NCI-H510A (cell line): Measurements from ENCODE around the gene AFF3.
"Not testable (repeated sequence)": the region's sequence is repeated elsewhere in the genome, so short reads cannot be mapped to it uniquely, and the experiment has no call there.

Source experiments
- DNase-seq: peaks from one replicate; lab custom pipeline; 2025; lab: John Stamatoyannopoulos, UW

The AFF3 gene

DNA sequence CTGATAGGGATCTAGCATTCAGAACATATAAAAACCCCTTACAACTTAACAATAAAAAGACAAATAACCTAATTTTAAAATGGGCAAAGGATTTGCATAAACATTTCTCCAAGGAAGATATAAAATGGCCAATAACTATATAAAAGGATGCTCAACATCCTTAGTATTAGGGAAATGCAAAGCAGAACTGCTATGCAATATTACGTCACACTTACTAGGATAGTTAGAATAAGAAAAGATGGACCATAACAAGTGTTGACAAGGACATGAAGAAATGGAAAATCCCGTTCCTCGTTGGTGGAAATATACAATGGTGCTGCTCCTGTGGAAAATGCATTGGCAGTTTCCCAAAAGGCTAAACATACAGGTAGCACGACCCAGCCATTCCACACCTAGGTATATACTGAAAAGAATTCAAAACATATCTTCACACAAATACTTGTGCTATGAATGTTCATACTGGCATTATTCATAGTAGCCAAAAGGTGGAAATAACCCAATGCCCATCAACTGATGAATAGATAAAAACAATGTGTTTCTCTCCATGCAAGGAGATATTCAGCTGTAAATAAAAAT is 604.4 kb downstream of the AFF3 start:
- DNase-seq: no peak

DNA sequence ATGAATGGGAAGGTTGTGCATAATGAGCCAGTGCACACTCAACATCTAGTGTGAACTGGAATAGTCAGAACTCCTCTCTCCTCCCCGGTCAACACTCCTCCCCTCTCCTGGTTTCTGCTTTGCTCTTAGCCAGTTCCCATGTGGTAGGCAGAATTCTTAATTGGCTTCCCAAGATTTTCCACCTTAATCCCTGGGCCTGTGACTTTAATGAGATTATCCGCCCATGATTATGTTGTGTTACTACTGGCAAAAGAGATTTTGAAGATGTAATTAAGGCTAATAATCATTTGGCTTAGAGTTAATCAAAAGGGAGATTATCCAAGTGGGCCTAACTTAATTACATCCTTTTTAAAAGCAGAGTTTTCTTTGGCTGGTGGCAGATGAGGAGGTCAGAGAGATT is 618.3 kb downstream of the AFF3 start:
- no peak for DNase-seq

- DNase-seq: no peak
Measured at GRCh38 chr2:99522157-99522556, 620.2 kb downstream of the AFF3 start.

- no peak for DNase-seq
Measured at GRCh38 chr2:99520813-99521212, 621.6 kb downstream of the AFF3 start.

- no peak for DNase-seq
Measured at GRCh38 chr2:99520195-99520594, 622.2 kb downstream of the AFF3 start.

DNA sequence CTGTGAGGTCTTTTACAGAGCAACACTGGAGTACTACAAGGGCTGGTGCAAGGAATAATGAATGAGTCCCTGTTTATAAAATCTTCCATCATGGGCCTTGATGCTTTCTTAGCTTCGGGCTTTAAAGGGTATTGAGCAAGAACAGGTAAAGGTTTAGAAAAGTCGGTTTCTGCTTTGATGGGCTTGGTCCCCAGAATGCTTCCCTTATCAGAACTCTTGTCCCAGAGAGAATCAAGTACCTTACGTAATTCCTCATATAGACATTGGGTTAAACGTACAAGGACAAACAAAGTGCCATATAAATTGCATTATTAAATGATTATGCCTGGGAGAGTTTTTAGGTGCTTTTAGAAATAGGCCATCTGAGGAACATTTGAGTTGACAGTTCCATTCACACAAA is 628.0 kb downstream of the AFF3 start:
- no peak for DNase-seq

- DNase-seq: no peak
Measured at GRCh38 chr2:99512181-99512591, 630.2 kb downstream of the AFF3 start.

DNA sequence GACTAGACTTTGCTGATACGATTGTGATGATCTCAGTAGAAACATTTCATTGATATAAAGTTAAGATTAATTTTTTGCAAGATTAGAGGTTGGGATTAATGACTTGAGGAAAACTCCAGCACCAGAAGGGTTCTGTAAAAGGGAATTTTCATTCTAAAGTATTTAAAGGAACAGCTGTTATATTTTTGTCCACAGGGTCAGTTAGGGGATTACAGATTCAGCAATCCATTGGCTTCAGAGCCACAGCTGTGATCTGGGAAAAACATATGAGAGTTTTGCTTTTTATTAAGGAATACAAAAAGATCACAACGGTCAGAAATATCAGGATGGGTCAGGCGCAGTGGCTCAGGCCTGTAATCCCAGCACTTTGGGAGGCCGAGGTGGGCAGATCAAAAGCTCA is 633.0 kb downstream of the AFF3 start:
- no peak for DNase-seq

DNA sequence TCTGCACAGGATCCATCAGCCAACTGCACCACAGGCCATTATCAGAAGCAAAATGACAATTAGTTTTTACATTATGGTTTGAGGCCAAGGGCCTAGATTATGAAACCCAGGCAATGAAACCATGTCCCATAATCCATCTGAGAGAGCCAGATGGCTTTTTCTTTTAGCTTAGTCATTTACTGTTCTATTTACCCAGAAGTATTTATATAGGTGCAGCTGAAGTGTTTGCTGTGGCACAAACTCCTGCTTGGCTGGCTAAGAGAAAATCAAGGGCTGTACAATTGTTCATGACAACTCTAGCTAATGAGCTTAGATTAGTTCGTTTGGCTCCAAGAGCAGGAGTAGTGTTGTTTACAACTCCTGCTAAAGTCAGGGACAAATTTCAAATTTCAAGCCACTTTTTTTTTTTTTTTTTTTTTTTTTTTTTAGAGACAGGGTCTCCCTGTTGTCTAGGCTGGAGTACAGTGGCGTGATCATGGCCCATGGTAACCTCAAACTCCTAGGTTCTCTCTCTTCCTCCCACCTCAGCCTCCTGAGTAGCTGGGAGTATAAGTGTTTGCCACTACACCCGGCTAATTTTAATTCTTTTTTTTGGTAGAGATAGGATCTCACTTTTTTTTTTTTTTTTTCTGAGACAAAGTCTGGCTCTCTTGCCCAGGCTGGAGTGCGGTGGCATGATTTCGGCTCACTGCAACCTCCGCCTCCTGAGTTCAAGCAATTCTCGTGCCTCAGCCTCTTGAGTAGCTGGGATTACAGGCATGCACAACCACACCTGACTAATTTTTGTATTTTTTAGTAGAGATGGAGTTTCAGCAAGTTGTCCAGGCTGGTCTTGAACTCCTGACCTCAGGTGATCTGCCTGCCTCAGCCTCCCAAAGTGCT is 634.2 kb downstream of the AFF3 start:
- peak; percentile 54 for DNase-seq

GRCh38 chr2:99504844-99505584 is 637.4 kb downstream of the AFF3 start:
- no peak for DNase-seq

DNA sequence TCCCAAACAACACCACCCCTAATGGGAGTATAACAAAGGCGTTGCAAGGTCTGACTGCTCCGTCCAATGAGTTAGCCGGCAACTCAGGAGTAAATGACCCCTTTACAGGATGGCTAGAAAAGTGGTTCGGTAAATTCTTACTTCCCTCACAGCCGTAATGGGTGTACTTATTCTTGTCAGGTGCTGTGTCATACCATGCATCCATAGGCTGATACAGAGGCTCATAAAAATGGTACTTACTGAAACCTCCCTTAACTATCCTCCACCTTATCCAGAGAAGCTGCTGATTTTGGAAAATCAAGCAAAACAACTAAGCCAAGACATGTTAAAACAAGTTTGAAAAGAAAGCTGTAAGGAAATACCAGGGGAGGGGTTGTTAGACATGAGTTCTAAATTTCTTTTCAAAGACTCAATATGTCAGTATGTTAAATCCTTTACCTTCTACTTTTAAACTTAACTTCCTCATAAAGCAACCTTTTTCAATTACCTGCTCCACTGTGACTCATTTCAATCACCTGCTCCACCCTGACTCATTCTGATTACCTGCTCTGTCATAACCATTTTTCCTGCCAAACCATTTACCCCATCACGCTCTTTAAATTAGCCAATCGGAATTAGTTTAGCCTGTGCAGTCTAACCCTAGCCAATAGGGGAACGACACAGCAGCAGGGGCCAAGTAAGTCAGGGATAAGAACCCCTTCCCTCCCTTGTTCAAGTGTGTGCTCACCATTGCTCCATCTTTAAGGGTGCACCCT is 638.6 kb downstream of the AFF3 start:
- not testable (repeated sequence) for DNase-seq

DNA sequence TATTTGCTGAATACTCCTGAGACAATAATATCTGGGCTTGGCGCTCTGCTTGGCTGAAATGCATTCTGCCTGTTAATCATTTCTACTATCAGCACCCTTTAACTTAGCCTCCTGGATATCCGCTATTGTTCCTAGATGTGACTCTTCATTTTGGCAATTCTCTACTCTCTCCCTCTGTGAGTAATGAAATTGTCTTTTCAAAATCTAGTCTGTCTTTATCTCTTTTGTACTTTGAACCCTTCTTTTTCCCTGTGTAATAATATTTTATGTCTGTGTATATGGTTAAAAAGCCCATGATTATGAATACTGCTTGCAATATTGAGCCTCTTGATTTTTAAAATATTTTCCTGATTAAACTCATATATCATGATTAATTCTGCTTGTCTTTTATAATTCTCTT is 646.4 kb downstream of the AFF3 start:
- no peak for DNase-seq
